H1 (cell line): ENCODE results near the gene CCNG2. TPM values are rescaled to one million over a fixed set of nuclear protein-coding genes. Genes with fewer than 3 reads are reported as not detected.

Experiments used
- ATF3 ChIP-seq: IDR thresholded peaks from 2 replicates; pipeline ENCODE4 v1.6.1; 2011; ENCODE audit warnings: low read depth, mild to moderate bottlenecking, low read length; ENCODE audit not compliant: insufficient read depth
- polyA plus RNA-seq, 7 experiments: library from polyadenylated mRNA; depleted of rRNA in 3 of 7; stranded (reverse) in 5 of 7; unstranded in 2 of 7; fragments of >200 nt in 5 of 7; fragments of 200-250 nt in 2 of 7; gene quantifications; 1 replicate in 5 of 7; 2 replicates in 1 of 7; 4 replicates in 1 of 7; pipeline versions ENCODE4 v1.2.1 to v1.2.3, GENCODE V29; 2011 to 2013; ENCODE audit warnings: missing spikeins in 2 of 7, mixed read lengths in 2 of 7
- total RNA-seq: library from RNA; stranded (reverse); fragmentation: NEBNext Ultra II Directional; extraction: Animal tissue kit (Norgen Biotek cat#: 25700); gene quantifications from 2 replicates; pipeline ENCODE4 v1.2.1, GENCODE V29; 2021

The CCNG2 gene
- total and polyA plus RNA-seq, 2 of the 8 experiments (the other 6 are each of a cell fraction or from before 2014, with no cell fraction given), result 3.5 to 13.9 TPM

- no peak for TF ChIP-seq ATF3
Measured at GRCh38 chr4:77163641-77164040, 6.6 kb downstream of the CCNG2 start (continued).
